Measurements from ENCODE around the gene ARID1B.

Gene ARID1B

GRCh38 chr6:156906451-156906850, 129.3 kb downstream of the ARID1B start:
- no peak for DNase-seq (ENCODE audit: low spot score)

DNA sequence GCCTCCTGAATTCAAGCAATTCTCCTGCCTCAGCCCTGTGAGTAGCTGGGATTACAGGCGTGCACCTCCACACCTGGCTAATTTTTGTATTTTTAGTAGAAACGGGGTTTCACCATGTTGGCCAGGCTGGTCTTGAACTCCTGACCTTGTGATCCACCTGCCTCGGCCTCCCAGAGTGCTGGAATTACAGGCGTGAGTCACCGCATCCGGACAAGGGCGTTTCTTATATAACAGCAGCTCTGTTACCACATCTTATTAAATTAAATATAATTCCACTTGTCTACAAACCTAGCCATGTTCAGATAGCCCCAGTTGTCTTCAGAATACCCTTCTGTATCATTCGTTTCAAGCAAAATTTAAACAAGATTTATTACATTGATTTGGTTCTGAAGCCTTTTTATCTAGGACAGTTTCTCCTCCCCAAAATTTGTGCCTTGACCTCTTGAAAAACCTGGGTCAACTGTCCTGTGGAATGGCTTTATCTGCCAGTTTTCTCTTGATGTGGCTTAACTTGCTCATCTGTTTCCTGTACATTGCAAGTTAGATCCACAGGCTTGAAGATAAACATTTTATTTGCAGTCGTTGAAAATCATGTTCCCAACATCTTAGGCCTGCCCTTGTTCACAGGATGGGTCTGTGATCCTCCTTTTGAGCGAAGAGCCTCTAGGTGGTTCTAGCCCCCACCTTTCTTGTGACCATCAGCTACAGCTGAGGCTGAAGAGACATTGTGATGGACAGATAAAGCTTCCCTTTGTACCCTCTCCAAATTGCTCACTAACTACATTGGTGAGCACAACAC, 132.2 kb downstream of the ARID1B start:
- no peak for DNase-seq (ENCODE audit: low spot score)

GRCh38 chr6:156910011-156910334, 132.8 kb downstream of the ARID1B start:
- no peak for DNase-seq (ENCODE audit: low spot score)

GRCh38 chr6:156910938-156911337, 133.8 kb downstream of the ARID1B start:
- DNase-seq (ENCODE audit: low spot score): peak; percentile 23

GRCh38 chr6:156911581-156911980, 134.4 kb downstream of the ARID1B start:
- DNase-seq (ENCODE audit: low spot score): no peak

GRCh38 chr6:156912431-156912830, 135.3 kb downstream of the ARID1B start:
- DNase-seq (ENCODE audit: low spot score): no peak

DNA sequence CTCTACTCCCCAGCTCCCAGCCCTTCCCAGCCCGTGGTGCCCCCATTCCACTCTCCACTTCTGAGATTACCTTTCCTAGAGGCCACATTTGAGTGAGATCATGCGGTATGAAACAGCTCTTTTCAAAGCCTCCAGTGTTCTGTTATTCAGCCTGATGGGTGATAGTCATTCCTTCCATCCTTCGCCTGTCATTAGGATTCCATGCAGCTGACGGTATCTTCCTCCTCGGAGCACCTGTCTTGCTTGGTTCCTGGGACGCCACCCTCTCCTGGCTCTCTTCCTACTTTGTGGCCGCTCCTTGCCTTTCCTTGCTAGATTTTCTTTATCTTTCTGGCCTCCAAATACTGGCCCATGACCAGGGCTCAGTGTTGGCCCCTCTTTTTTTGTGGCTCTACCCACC, 137.0 kb downstream of the ARID1B start:
- no peak for DNase-seq (ENCODE audit: low spot score)

DNA sequence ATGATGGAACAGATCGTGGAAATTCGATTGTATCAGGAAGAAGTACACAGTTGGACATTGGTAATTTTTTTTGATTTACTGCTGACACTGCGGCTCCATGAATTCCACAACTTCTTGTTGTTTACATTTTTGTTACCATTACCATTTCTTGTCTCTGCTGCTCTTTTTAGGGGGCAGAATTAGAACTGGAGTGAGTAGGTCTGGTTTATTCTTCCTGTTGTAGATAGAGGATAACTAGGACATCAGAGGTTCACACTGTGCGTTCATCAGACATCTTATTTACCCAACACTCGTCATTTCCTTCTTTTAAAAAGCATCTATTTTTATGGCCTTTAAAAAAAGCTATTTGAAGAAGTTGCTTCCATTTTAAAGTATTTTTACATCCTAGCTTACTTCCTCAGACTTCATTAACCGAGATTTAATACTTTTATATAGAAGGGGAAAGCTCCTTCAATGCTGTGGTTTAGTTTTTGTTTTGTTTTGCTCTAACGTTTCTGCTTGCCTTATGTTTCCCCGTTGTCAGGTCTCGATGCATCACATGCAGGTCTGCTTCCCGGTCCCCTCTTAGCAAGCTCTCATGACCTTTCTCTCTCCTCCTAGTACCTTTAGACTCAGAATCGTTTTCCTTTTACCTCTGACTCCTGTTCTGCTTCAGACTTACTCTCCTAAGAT, 139.1 kb downstream of the ARID1B start:
- DNase-seq (ENCODE audit: low spot score): no peak

GRCh38 chr6:156917213-156917612, 140.0 kb downstream of the ARID1B start:
- no peak for DNase-seq (ENCODE audit: low spot score)

GRCh38 chr6:156918647-156919046, 141.5 kb downstream of the ARID1B start:
- DNase-seq (ENCODE audit: low spot score): no peak

- DNase-seq (ENCODE audit: low spot score): no peak
Observed at GRCh38 chr6:156919370-156919769, 142.2 kb downstream of the ARID1B start.

GRCh38 chr6:156919814-156920369, 142.7 kb downstream of the ARID1B start:
- no peak for DNase-seq (ENCODE audit: low spot score)

DNA sequence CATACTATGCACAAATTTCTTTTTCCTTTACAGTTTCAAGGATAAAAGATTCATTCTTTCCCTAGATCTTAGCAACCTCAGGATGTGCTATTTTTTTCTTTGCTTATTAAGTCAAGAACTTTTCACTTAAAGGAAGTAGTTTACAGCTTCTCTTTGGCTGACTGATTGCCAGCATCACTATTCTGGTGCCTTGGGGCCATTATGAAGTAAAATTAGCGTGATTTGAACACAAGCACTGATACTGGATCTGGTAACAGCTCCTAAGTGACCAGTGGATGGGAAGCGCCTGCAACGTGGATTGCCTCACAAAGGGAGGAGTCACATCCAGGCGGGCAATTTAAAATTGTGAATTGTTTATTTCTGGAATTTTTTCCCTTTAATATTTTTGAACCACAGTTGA, 147.1 kb downstream of the ARID1B start:
- DNase-seq (ENCODE audit: low spot score): no peak

DNA sequence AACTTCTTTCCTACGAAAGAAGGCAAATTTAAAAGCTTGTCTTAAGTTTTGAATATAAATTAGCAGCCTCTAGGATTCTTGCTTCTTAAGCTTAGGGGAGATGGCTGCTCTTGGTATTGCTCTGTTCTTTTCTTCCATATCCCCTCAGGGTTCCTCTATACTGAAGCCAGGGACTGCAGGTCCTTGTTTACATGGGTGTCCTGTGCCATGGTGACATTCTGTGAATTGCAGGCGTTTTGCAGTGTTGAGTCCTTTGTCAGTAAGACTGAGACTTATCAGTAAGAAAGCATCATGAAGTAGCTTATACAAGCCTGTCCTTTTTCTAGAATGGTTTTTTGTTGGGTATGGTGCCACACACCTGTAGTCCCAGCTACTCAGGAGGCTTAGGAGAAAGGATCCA, 147.8 kb downstream of the ARID1B start:
- no peak for DNase-seq (ENCODE audit: low spot score)

DNA sequence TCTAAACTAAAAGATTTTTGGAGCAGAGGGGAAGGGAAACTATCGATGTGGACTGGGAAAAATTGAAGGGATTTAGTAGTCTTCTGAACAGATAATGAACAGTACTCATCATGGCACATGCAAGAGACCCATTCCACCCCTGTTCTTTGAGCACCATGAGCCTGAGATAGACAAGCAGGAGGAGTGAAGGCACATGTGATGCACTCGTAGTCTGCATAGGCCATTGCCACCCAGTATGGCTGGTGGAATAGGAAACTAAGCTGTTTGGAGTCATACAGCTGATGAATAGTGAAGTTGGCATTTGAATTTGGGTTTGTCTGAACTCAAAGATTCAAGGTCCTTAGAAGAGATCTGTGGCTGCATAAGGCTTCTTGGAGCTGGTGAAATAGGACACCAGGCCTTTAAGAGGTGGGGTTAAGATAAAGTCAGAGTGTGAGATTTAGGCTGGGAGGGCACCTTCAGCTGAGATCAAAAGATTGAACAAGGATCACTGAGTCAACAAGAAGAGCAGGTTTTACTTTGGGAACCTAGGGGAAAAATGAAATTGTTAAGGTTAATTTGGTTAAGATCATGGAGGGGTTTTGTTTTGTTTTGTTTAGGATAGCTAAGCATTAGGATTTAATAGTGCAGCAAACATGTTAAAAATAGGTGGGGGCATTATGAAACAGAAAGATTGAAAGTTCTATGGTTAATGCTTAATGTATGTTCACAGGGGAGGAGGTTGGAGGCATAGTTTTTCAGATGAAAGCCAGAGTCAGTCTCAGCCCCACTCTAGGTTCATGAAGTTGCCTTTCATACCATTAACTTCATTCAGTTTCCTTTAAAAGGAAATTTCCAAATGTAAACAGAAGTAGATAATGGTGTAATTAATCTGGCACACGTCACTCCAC, 148.8 kb downstream of the ARID1B start:
- no peak for DNase-seq (ENCODE audit: low spot score)

- DNase-seq (ENCODE audit: low spot score): no peak
Observed at GRCh38 chr6:156928126-156928525, 150.9 kb downstream of the ARID1B start.

DNA sequence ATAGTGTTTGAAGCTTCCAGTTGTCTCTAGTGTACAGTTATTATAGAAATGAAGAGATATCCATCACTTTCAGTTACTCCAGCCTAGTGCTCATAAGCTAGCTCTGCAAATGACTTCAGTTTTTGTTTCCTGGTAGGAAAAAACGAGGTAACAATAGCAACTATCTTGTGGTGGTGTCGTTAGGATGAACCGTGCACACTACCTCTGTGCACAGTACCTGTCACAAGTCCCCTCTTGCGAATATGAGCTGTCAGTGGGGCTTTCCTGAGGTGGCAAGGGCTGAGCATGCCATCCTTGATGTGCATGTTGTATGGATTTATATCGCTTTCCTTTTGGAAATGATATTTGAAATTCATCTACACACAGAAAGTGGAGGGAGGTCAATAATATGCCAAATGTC, 151.8 kb downstream of the ARID1B start:
- DNase-seq (ENCODE audit: low spot score): no peak

DNA sequence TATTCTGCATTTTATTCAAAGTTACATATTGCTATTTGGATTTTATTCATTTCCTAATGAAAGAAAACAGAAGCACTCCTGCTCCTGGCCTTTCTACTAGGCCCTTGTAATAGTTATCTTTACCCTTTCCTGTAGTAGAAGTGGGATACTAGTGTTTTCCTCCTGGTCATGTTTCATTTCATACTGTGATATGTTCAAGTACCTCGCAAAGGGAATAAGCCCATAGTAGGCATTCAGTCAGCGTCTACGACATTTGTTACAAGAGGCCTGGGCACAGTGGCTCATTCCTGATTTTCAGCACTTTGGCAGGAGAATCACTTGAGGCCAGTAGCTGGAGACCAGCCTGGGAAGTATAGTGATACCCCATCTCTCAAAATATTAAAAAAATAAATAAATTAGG, 154.1 kb downstream of the ARID1B start:
- DNase-seq (ENCODE audit: low spot score): no peak

GRCh38 chr6:156933201-156934068, 156.3 kb downstream of the ARID1B start:
- DNase-seq (ENCODE audit: low spot score): no peak

DNA sequence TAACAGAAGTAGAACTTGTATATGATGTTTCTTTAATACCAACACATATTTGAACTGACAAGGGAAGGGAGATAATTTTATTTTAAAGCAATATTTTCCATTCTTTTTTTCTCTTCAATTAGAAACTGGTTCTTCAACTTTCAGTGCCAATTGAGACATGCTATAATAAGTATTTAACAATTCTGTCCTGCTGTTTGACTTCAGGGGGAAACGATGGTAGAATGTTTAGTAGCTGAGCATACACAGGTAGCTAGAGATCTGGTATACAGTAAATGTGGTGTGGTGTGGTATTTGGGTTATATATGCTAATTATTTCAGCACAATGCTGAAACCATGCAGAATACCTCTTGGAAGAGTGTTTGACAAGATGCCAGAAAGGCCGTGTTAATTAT, 156.9 kb downstream of the ARID1B start:
- no peak for DNase-seq (ENCODE audit: low spot score)

- no peak for DNase-seq (ENCODE audit: low spot score)
Observed at GRCh38 chr6:156935000-156935399, 157.8 kb downstream of the ARID1B start.

- DNase-seq (ENCODE audit: low spot score): no peak
Observed at GRCh38 chr6:156938143-156938542, 161.0 kb downstream of the ARID1B start.
